GM12878 (cell line): ENCODE results near the gene IRF6.

ENCODE experiments used
- ATF3 ChIP-seq: IDR thresholded peaks from 2 replicates; pipeline ENCODE4 v1.6.1; 2011; ENCODE audit warnings: low read depth, mild to moderate bottlenecking, low read length, moderate library complexity, borderline replicate concordance; ENCODE audit errors: extremely low read depth
- BACH1 ChIP-seq: fragments of 450-650 bp; IDR thresholded peaks from 2 replicates; pipeline ENCODE4 v1.6.1; 2017; ENCODE audit warnings: mild to moderate bottlenecking, borderline replicate concordance
- CEBPB ChIP-seq, 2 experiments: fragments of 150-350 bp in 1 of 2; IDR thresholded peaks; 2 replicates each; pipeline ENCODE4 v1.6.1; 2012 to 2014; ENCODE audit warnings: low read depth in 2 of 2, low read length in 2 of 2, borderline replicate concordance in 1 of 2, inconsistent platforms in 1 of 2
- CHD2 ChIP-seq: IDR thresholded peaks from 2 replicates; pipeline ENCODE4 v1.6.1; 2011; ENCODE audit warnings: low read depth, low read length, improper control_type of control experiment, borderline replicate concordance
- MXI1 ChIP-seq: fragments of 150-350 bp; IDR thresholded peaks from 2 replicates; pipeline ENCODE4 v1.6.1; 2011; ENCODE audit warnings: low read depth, mild to moderate bottlenecking, inconsistent platforms, low read length, improper control_type of control experiment
- NR2F1 ChIP-seq: fragments of 450-650 bp; conservative IDR thresholded peaks from 2 replicates; pipeline ENCODE4 v1.6.1; 2017; ENCODE audit warnings: mild to moderate bottlenecking
- POLR2A ChIP-seq: IDR thresholded peaks from 2 replicates; pipeline ENCODE4 v1.6.1; 2011; ENCODE audit warnings: low read depth, mild to moderate bottlenecking, low read length
- SMARCA5 ChIP-seq: fragments of 450-650 bp; IDR thresholded peaks from 2 replicates; pipeline ENCODE4 v1.6.1; 2017; ENCODE audit warnings: mild to moderate bottlenecking
- TAF1 ChIP-seq: IDR thresholded peaks from 2 replicates; pipeline ENCODE4 v1.6.1; 2011; ENCODE audit warnings: mild to moderate bottlenecking, low read depth, low read length, borderline replicate concordance
- TCF12 ChIP-seq: IDR thresholded peaks from 2 replicates; pipeline ENCODE4 v1.6.1; 2011; ENCODE audit warnings: low read depth, mild to moderate bottlenecking, low read length
- USF2 ChIP-seq: IDR thresholded peaks from 2 replicates; pipeline ENCODE4 v1.6.1; 2011; ENCODE audit warnings: low read depth, low read length, improper control_type of control experiment, borderline replicate concordance
- TF ChIP-seq, protein P1 (sequence below): fragments of 450-650 bp; formaldehyde crosslinking; IDR thresholded peaks from 2 replicates; pipeline ENCODE4 v1.4.0; 2020; ENCODE audit warnings: mild to moderate bottlenecking, moderate library complexity
- TF ChIP-seq, protein P2 (sequence below), 3 experiments: IDR thresholded peaks in 2 of 3; conservative IDR thresholded peaks in 1 of 3; 2 replicates each; pipeline ENCODE4 v1.5.1; 2011; ENCODE audit warnings: low read depth in 3 of 3, low read length in 3 of 3, mild to moderate bottlenecking in 3 of 3, control low read depth in 2 of 3, moderate library complexity in 2 of 3, inconsistent platforms in 1 of 3, mixed read lengths in 1 of 3; ENCODE audit not compliant: control insufficient read depth in 2 of 3, insufficient read depth in 1 of 3; ENCODE audit errors: extremely low read depth in 1 of 3

DNA sequence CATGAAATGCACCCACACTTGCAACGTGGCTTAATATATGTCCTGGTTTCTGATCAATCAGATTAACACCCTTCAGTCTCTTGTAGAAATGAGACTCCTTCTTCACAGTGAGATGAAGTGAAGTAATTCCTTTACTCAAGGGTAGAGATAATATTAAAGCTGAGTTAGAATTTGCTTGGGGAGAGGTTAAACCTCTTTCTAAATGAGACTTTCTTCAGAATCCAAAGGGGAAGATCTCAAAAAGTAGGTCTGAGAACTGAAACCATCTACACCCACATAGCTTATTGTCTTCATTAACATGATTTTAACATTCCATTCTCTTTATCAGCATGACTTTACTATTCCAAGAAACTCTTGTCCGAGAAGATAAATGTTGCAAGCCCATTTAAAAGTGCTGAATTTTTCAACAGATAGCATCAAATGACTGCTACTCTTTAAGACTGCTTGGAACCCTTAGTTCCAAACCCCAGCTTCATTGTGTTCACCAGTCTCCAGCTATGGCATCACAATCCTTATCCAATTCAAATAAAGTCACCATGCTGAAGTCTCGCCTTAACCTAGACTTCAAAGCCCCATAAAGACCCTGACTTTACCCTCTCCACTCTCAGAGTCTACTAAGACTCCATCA, 69.3 kb downstream of the IRF6 start:
- TF ChIP-seq TAF1 (no peak), CHD2 (no peak), CEBPB (IDR thresholded peaks at IDR 0.05; ENCODE audit: borderline replicate concordance in 1 of 2, low read depth in 2 of 2, low read length in 2 of 2) (no peak), SMARCA5 (no peak), BACH1 (no peak), MXI1 (no peak), POLR2A (no peak), ATF3 (no peak), TCF12 (no peak), NR2F1 (no peak), USF2 (no peak)
- TF ChIP-seq, protein P1, sequence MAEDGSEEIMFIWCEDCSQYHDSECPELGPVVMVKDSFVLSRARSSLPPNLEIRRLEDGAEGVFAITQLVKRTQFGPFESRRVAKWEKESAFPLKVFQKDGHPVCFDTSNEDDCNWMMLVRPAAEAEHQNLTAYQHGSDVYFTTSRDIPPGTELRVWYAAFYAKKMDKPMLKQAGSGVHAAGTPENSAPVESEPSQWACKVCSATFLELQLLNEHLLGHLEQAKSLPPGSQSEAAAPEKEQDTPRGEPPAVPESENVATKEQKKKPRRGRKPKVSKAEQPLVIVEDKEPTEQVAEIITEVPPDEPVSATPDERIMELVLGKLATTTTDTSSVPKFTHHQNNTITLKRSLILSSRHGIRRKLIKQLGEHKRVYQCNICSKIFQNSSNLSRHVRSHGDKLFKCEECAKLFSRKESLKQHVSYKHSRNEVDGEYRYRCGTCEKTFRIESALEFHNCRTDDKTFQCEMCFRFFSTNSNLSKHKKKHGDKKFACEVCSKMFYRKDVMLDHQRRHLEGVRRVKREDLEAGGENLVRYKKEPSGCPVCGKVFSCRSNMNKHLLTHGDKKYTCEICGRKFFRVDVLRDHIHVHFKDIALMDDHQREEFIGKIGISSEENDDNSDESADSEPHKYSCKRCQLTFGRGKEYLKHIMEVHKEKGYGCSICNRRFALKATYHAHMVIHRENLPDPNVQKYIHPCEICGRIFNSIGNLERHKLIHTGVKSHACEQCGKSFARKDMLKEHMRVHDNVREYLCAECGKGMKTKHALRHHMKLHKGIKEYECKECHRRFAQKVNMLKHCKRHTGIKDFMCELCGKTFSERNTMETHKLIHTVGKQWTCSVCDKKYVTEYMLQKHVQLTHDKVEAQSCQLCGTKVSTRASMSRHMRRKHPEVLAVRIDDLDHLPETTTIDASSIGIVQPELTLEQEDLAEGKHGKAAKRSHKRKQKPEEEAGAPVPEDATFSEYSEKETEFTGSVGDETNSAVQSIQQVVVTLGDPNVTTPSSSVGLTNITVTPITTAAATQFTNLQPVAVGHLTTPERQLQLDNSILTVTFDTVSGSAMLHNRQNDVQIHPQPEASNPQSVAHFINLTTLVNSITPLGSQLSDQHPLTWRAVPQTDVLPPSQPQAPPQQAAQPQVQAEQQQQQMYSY (CRISPR knock-in tag): no peak
- TF ChIP-seq, protein P2, sequence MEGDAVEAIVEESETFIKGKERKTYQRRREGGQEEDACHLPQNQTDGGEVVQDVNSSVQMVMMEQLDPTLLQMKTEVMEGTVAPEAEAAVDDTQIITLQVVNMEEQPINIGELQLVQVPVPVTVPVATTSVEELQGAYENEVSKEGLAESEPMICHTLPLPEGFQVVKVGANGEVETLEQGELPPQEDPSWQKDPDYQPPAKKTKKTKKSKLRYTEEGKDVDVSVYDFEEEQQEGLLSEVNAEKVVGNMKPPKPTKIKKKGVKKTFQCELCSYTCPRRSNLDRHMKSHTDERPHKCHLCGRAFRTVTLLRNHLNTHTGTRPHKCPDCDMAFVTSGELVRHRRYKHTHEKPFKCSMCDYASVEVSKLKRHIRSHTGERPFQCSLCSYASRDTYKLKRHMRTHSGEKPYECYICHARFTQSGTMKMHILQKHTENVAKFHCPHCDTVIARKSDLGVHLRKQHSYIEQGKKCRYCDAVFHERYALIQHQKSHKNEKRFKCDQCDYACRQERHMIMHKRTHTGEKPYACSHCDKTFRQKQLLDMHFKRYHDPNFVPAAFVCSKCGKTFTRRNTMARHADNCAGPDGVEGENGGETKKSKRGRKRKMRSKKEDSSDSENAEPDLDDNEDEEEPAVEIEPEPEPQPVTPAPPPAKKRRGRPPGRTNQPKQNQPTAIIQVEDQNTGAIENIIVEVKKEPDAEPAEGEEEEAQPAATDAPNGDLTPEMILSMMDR (IDR thresholded peaks at IDR 0.05 in 2 of 3, conservative IDR thresholded peaks at IDR 0.05 in 1 of 3; ENCODE audit: control insufficient read depth in 2 of 3, extremely low read depth in 1 of 3, insufficient read depth in 1 of 3, low read depth in 3 of 3, low read length in 3 of 3): no peak
